Measurements from ENCODE around the gene BANP.

BANP gene

GRCh38 chr16:87946596-87947347 is 4.5 kb upstream of the BANP start:
- H3K4me3 ChIP-seq (ENCODE audit: low read depth, low read length): no peak overlapping the region
- TF ChIP-seq CTCF (IDR thresholded peaks at IDR 0.05; ENCODE audit: low read depth, low read length): no peak
- no peak for DNase-seq
- peaks cover 7% of the 10 kb centered on the region for H3K4me1 ChIP-seq
- no peaks in the 10 kb centered on the region for H3K27me3 ChIP-seq
- H3K36me3 ChIP-seq: no peaks in the 10 kb centered on the region
- H3K9me3 ChIP-seq: no peaks in the 10 kb centered on the region

GRCh38 chr16:87947356-87948118 is 3.7 kb upstream of the BANP start:
- Histone ChIP-seq H3K4me3 (ENCODE audit: low read depth, low read length) (no peak overlapping the region), H3K4me1 (peaks cover 7% of the 10 kb centered on the region), H3K36me3 (no peaks in the 10 kb centered on the region), H3K9me3 (no peaks in the 10 kb centered on the region), H3K27me3 (no peaks in the 10 kb centered on the region)
- DNase-seq: no peak
- TF ChIP-seq CTCF (IDR thresholded peaks at IDR 0.05; ENCODE audit: low read depth, low read length): no peak

GRCh38 chr16:87948119-87948545 is 3.1 kb upstream of the BANP start:
- Histone ChIP-seq H3K4me3 (ENCODE audit: low read depth, low read length) (no peak overlapping the region), H3K9me3 (no peaks in the 10 kb centered on the region), H3K27me3 (no peaks in the 10 kb centered on the region), H3K36me3 (no peaks in the 10 kb centered on the region), H3K4me1 (peaks cover 7% of the 10 kb centered on the region)
- DNase-seq: no peak
- TF ChIP-seq CTCF (IDR thresholded peaks at IDR 0.05; ENCODE audit: low read depth, low read length): no peak

- no peaks in the 10 kb centered on the region for H3K9me3 ChIP-seq
- TF ChIP-seq CTCF (IDR thresholded peaks at IDR 0.05; ENCODE audit: low read depth, low read length): no peak
- no peak overlapping the region for H3K4me3 ChIP-seq (ENCODE audit: low read depth, low read length)
- H3K4me1 ChIP-seq: peaks cover 7% of the 10 kb centered on the region
- peaks cover 4% of the 10 kb centered on the region for H3K36me3 ChIP-seq
- no peaks in the 10 kb centered on the region for H3K27me3 ChIP-seq
- DNase-seq: no peak
Observed at GRCh38 chr16:87948735-87949070, 2.5 kb upstream of the BANP start.

GRCh38 chr16:87949071-87949744 is 2.0 kb upstream of the BANP start:
- TF ChIP-seq CTCF (IDR thresholded peaks at IDR 0.05; ENCODE audit: low read depth, low read length): no peak
- Histone ChIP-seq H3K36me3 (peaks cover 4% of the 10 kb centered on the region), H3K9me3 (no peaks in the 10 kb centered on the region), H3K4me3 (ENCODE audit: low read depth, low read length) (no peak overlapping the region), H3K27me3 (no peaks in the 10 kb centered on the region), H3K4me1 (peaks cover 7% of the 10 kb centered on the region)
- DNase-seq: no peak
